HEK293T (cell line): Measurements from ENCODE around the gene LTBP2.
A peak's percentile ranks its signal among the peaks of the same experiment; 100 is the strongest.

Experiments
- CTCF ChIA-PET: fragments of 350-600 bp; formaldehyde crosslinking; extraction: SDS; loops from one replicate; lab custom pipeline; 2021; ENCODE audit warnings: antibody characterized with exemption, inconsistent platforms; lab: Yijun Ruan, JAX
- POLR2A ChIA-PET: fragments of 350-600 bp; formaldehyde crosslinking; extraction: SDS; loops from one replicate; lab custom pipeline; 2020; ENCODE audit warnings: antibody characterized with exemption, inconsistent platforms; lab: Yijun Ruan, JAX
- DNase-seq: peaks from one replicate; pipeline ENCODE4 v3.0.0; 2012; ENCODE audit warnings: mixed read lengths; ENCODE audit errors: extremely low spot score
- ARNT ChIP-seq: fragments of 450-650 bp; IDR thresholded peaks from 2 replicates; pipeline ENCODE4 v1.6.1; 2017; ENCODE audit warnings: mild to moderate bottlenecking
- BHLHE40 ChIP-seq: fragments of 450-650 bp; IDR thresholded peaks from 2 replicates; pipeline ENCODE4 v1.6.1; 2016; ENCODE audit warnings: mild to moderate bottlenecking, moderate library complexity, borderline replicate concordance
- CTBP1 ChIP-seq: fragments of 450-650 bp; IDR thresholded peaks from 2 replicates; pipeline ENCODE4 v1.6.1; 2016; ENCODE audit warnings: borderline replicate concordance
- ELF4 ChIP-seq: fragments of 450-650 bp; IDR thresholded peaks from 2 replicates; pipeline ENCODE4 v1.6.1; 2017; ENCODE audit warnings: antibody characterized with exemption
- FOXA1 ChIP-seq: fragments of 450-650 bp; IDR thresholded peaks from 2 replicates; pipeline ENCODE4 v1.6.1; 2016; ENCODE audit warnings: mild to moderate bottlenecking
- FOXK2 ChIP-seq: fragments of 450-650 bp; IDR thresholded peaks from 2 replicates; pipeline ENCODE4 v1.6.1; 2016; ENCODE audit warnings: mild to moderate bottlenecking
- FOXM1 ChIP-seq: fragments of 450-650 bp; IDR thresholded peaks from 2 replicates; pipeline ENCODE4 v1.6.1; 2017; ENCODE audit warnings: mild to moderate bottlenecking, borderline replicate concordance
- HDGF ChIP-seq: fragments of 450-650 bp; IDR thresholded peaks from 2 replicates; pipeline ENCODE4 v1.6.1; 2017; ENCODE audit warnings: antibody characterized with exemption, borderline replicate concordance
- L3MBTL2 ChIP-seq: fragments of 450-650 bp; conservative IDR thresholded peaks from 2 replicates; pipeline ENCODE4 v1.6.1; 2016; ENCODE audit warnings: mild to moderate bottlenecking
- LEF1 ChIP-seq: fragments of 450-650 bp; IDR thresholded peaks from 2 replicates; pipeline ENCODE4 v1.6.1; 2017; ENCODE audit warnings: mild to moderate bottlenecking, borderline replicate concordance
- NFRKB ChIP-seq: fragments of 450-650 bp; IDR thresholded peaks from 2 replicates; pipeline ENCODE4 v1.6.1; 2016; ENCODE audit warnings: mild to moderate bottlenecking, moderate library complexity
- SP1 ChIP-seq: fragments of 450-650 bp; IDR thresholded peaks from 2 replicates; pipeline ENCODE4 v1.6.1; 2017
- SUZ12 ChIP-seq: fragments of 450-650 bp; IDR thresholded peaks from 2 replicates; pipeline ENCODE4 v1.6.1; 2016; ENCODE audit warnings: mild to moderate bottlenecking
- TARDBP ChIP-seq: fragments of 450-650 bp; IDR thresholded peaks from 2 replicates; pipeline ENCODE4 v1.6.1; 2016
- ZNF384 ChIP-seq: fragments of 450-650 bp; IDR thresholded peaks from 2 replicates; pipeline ENCODE4 v1.6.1; 2016
- TF ChIP-seq, protein P1 (sequence below): fragments of 450-650 bp; IDR thresholded peaks from 2 replicates; pipeline ENCODE4 v1.6.1; 2016

The LTBP2 gene

DNA sequence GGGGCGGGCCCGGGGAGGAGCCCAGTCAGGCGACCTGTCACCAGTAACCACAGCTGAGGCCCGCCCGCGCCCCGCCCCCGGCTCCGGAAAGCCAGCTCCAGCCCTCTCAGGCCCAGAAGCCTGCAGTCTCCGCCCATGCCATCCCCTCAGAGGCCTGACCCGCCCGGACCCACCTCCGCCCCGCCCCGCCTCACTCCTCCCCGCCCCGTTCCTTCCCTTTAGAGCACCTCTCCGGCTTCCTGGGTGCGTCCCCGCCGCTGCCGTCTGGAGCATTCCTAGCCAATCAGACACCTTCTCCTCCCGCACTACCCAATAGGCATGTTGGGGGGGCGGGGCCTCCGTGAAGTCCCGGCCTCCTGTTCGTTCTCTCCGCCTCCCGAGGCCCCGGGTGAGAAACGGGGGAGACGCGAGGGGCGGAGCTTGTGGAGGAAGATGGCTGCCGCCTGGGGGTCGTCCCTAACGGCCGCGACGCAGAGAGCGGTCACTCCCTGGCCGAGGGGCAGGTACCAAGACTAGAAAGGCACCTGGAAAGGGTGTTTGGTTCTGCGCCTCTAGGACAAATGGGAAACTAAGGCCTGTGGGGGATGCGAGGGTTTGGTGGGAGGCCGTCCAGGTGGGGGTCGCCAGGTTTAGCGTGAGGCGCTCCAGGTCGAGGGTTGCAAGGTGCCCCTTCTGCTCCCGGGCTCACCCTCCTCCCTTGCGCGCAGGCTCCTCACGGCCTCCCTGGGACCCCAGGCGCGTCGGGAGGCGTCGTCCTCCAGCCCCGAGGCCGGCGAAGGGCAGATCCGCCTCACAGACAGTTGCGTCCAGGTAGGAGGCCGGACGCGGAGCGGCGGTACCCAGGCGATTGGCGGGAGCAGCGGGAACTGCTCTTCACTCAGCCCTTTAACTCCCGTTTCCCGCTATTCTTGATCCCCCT, 118.4 kb downstream of the LTBP2 start, which contains the start of gene ISCA2:
TSS of gene ISCA2 (plus strand) at position 423 of the 919 bp plus-strand sequence. CDS start at position 433, 10 bp downstream.
- ChIA-PET POLR2A (interaction anchor here (0.6 to 1.2 kb wide), 8 partner anchors 9 to 191 kb away, joined by 3 to 7 read pairs (median 4); partner anchors contain the start of gene ABCD4), CTCF (interaction anchor here (0.6 to 1.8 kb wide), 5 partner anchors 9 to 355 kb away, joined by 3 to 11 read pairs (median 3); no protein-coding TSS in a partner anchor)
- peak; percentile 97 for DNase-seq
- no peak for TF ChIP-seq ARNT
- TF ChIP-seq FOXK2, result no peak
- TF ChIP-seq SUZ12, result no peak
- peak; percentile 58; the same call in 1 of the 2 replicates for TF ChIP-seq SP1
- TF ChIP-seq ELF4, result no peak
- TF ChIP-seq HDGF, result no peak
- TF ChIP-seq L3MBTL2, result peak; percentile 36
- no peak for TF ChIP-seq FOXM1

DNA sequence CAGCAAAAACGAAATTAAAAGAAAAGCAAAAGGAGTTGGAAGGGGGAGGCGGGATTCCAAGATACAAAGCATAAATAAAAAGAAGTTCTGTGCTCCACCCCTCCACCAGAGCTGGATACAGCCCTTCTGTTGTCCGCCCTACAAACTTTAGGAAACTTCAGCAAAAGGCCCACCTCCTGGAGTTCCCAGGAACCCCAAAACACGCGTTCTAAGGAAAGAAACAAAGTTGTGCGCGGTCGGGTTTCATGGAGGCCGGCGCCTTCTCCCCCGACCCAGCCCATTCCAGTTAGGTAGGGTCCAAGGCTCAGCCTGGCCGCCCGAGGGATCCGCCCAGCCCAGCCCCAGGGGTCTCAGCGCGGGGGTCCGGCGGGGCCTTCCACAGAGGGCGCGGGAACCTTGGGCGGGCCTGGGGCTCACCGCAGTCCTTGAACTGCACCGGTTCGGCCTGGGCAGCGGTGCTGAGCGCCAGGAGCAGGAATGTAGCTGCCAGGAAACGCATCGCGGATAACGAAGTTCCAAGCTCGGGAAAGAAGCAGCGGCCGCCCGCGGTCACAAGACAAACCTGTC, 119.2 kb downstream of the LTBP2 start, which contains the start of gene NPC2:
TSS of gene NPC2 (minus strand) at position 530 of the 567 bp plus-strand sequence. CDS start at position 499, 31 bp downstream.
- ChIA-PET POLR2A (interaction anchor here (0.6 to 1.2 kb wide), 8 partner anchors 10 to 190 kb away, joined by 3 to 7 read pairs (median 4); partner anchors contain the start of gene ABCD4), CTCF (interaction anchor here (0.6 to 1.8 kb wide), 6 partner anchors 10 to 354 kb away, joined by 3 to 11 read pairs (median 3); no protein-coding TSS in a partner anchor)
- no peak for TF ChIP-seq L3MBTL2
- no peak for TF ChIP-seq FOXM1
- TF ChIP-seq SP1, result no peak
- TF ChIP-seq FOXA1, result no peak
- TF ChIP-seq BHLHE40, result no peak
- TF ChIP-seq CTBP1, result no peak
- TF ChIP-seq ZNF384, result no peak
- TF ChIP-seq ELF4, result no peak
- no peak for TF ChIP-seq NFRKB
- no peak for TF ChIP-seq SUZ12
- TF ChIP-seq ARNT, result no peak
- TF ChIP-seq, protein P1, sequence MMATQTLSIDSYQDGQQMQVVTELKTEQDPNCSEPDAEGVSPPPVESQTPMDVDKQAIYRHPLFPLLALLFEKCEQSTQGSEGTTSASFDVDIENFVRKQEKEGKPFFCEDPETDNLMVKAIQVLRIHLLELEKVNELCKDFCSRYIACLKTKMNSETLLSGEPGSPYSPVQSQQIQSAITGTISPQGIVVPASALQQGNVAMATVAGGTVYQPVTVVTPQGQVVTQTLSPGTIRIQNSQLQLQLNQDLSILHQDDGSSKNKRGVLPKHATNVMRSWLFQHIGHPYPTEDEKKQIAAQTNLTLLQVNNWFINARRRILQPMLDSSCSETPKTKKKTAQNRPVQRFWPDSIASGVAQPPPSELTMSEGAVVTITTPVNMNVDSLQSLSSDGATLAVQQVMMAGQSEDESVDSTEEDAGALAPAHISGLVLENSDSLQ, result no peak
- TF ChIP-seq HDGF, result no peak
- TF ChIP-seq FOXK2, result no peak
- TF ChIP-seq LEF1, result no peak
- no peak for TF ChIP-seq TARDBP
- no peak for DNase-seq

DNA sequence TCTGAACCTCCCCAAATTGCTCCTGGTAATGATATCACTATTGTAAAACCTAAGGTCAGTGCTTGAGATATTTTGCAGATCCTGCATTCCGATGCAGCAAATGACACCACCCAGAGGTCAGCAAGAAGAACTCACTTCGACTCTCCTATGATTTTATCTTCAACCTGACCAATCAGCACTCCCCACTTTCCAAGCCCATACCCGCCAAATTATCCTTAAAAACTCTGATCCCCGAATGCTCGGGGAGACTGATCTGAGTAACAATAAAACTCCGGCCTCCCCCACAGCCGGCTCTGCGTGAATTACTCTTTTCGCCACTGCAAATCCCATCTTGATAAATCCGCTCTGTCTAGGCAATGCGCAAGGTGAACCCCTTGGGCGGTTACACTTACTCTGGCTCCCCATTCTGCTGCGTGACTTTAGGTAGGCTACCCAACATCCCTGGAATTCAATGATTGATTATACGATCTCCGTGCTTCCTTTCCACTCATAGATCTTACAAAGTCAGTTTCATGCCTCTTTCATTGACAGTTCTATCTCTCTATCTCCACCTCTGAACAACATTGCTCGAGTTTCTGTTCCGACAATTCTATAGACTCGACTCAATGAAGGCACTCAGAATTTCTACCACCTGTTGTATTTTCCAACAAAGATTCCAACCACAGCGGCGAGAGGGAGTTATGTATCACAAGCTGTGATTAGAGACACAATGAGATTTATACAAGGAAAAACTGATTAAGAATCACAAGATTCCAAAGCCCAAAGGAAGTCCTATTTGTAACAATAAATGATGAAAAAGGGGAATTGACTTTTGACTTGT, 119.9 kb downstream of the LTBP2 start:
- POLR2A ChIA-PET, result interaction anchor here (1.2 kb wide), 1 partner anchor 12 kb away, joined by 7 read pairs; no protein-coding TSS in a partner anchor

GRCh38 chr14:74490486-74490885, 121.6 kb downstream of the LTBP2 start:
- DNase-seq, result no peak
- TF ChIP-seq ELF4 (no peak), ZNF384 (no peak), L3MBTL2 (no peak), NFRKB (no peak), BHLHE40 (no peak), LEF1 (no peak), CTBP1 (no peak), ARNT (no peak), FOXM1 (no peak), HDGF (no peak), SP1 (no peak), FOXK2 (no peak), SUZ12 (no peak), TARDBP (no peak), FOXA1 (no peak)
- TF ChIP-seq, protein P1, result no peak
- POLR2A ChIA-PET, result no interaction called here
- CTCF ChIA-PET, result interaction anchor here (0.7 to 2.2 kb wide), 2 partner anchors 12 to 196 kb away, joined by 3 to 7 read pairs; no protein-coding TSS in a partner anchor

More for the DNA sequence above, 119.9 kb downstream of the LTBP2 start:
- no peak for DNase-seq
- TF ChIP-seq LEF1, result no peak
- TF ChIP-seq FOXK2, result no peak
- TF ChIP-seq SUZ12, result no peak
- no peak for TF ChIP-seq SP1
- CTCF ChIA-PET, result interaction anchor here (0.6 to 1.8 kb wide), 3 partner anchors 10 to 17 kb away, joined by 3 to 11 read pairs (median 3); no protein-coding TSS in a partner anchor

DNA sequence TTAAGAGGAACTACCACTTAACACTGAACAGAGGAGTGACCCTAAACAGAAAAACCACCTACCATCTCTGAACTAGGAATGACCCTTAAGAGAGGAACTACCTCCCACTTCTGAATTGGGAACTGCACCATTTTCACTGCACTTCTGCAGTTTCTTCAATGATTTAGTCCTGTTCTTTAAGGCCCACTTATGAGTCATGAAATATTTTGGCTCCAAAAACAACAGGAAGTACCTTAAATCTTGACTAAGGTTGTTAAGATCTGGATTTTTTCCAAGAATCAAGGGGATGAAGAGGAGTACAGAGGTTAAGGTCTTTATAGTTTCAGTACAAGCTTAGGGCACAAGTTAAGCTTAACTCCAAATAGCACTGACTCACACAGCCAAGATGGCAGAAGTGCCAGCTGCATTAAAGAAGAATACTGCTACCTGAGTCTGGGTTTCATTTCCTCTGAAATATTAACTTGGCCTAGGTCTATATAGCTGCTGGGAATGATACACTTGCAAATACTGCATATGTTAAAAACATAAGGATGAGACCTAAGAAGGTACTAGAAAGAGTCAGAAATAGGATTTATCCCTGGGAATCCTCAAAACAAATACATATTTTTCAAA, 123.1 kb downstream of the LTBP2 start:
- POLR2A ChIA-PET, result no interaction called here
- DNase-seq, result no peak
- TF ChIP-seq HDGF (no peak), FOXM1 (no peak), SP1 (no peak), SUZ12 (no peak), L3MBTL2 (no peak), FOXK2 (no peak), LEF1 (no peak), ARNT (no peak), ZNF384 (no peak)
- CTCF ChIA-PET, result interaction anchor here (0.8 to 2.2 kb wide), 2 partner anchors 10 to 180 kb away, joined by 3 to 7 read pairs; no protein-coding TSS in a partner anchor
